GM18508 (cell line): ENCODE results near the gene WDR6.

ENCODE experiments used
- ATAC-seq: cut with Tn5 transposase; IDR thresholded peaks from one replicate; pipeline ENCODE4 v1.9.1; 2021; ENCODE audit warnings: moderate number of reproducible peaks; ENCODE audit not compliant: insufficient read depth, unreplicated experiment

The WDR6 gene

GRCh38 chr3:49013738-49014660, 6.8 kb downstream of the WDR6 start:
- no peak for ATAC-seq

DNA sequence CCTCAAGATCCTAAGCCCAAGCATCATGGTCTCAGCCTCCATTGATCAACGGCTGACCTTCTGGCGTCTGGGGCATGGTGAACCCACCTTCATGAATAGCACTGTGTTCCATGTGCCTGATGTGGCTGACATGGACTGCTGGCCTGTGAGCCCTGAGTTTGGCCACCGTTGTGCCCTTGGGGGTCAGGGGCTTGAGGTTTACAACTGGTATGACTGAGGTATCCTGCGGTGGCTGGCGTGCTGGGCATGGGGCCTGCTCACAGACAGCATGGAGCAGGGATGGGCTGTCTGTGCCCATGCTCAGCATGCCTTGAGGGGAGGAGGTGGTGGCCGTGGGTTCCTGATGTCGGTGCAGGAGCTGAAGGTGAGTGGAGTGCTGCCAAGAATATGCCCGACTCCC, 7.9 kb downstream of the WDR6 start:
- ATAC-seq: no peak

DNA sequence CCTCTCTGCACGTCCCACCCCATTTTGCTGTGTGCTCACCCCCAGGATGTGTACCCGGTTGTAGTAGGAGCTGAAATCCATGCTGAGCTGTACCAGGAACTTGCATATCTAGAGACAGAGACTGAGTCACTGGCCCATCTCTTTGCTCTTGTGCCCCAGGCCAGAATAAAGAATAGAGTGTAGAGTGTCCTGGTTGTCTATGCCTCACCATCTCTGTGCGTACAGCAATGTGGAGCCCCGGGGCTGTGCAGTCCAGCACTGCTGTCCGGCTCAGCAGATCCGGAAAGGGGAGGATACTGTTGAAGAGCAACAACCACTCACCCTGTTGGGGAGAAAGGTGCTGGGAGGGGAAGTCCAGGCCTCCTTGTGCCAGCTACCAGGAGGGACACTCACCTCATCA, 8.6 kb downstream of the WDR6 start:
- no peak for ATAC-seq

GRCh38 chr3:49016414-49017228, 9.4 kb downstream of the WDR6 start:
- ATAC-seq: no peak

GRCh38 chr3:49017229-49017970, 10.2 kb downstream of the WDR6 start:
- no peak for ATAC-seq

- ATAC-seq: no peak
Observed at GRCh38 chr3:49017971-49018706, 10.9 kb downstream of the WDR6 start, which contains the start of gene DALRD3. TSS of gene DALRD3 (minus strand) at chr3:49018580. CDS start at chr3:49018564, 16 bp downstream.

DNA sequence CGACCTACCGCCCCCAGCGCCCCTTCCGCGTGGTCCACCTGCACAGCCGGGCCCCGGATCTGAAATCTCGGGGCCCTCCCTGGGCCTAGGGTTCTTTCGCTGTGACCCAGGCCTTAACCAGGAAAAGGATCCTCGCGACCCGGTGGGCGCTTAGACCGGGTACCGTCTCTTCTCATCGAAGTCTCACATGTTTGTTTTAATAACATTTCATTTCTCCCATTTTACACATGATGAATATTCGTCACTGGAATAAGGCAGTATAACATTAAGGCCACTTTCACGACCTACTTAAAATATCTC, 11.5 kb downstream of the WDR6 start:
- no peak for ATAC-seq

GRCh38 chr3:49019941-49020329, 12.7 kb downstream of the WDR6 start:
- ATAC-seq: no peak

- no peak for ATAC-seq
Observed at GRCh38 chr3:49020330-49021212, 13.4 kb downstream of the WDR6 start.

DNA sequence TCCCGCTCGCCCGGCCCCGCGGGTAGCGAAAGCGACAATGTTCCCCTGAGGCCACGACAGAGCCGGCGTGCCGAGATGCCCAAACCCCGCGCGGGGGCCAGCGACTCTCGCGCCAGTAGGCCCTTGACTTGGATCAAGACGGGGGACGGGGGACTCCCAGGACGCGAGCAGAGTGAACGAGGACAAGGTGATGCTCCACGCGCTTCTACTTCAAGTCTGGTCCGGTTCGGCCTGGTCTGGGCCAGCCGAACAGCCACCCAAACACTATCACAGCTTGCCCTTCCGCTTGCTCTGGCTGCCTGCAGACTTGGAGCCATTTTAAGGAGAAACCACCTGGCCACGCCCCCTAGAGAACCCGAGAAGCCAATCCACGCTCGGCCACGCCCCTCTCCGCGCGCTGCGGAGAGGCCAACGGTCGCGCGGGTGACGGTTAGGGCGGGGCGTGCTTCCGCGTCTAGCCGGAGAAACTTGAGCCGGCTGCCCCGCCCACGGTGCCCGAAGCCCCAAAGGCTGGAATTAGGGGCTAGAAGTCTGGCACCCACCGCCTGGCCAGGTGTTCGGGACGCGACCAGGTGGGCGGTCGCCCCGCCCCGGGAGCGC, 14.1 kb downstream of the WDR6 start:
- ATAC-seq: peak; percentile 24

GRCh38 chr3:49021813-49022687, 14.9 kb downstream of the WDR6 start, which contains the start of gene NDUFAF3:
TSS of gene NDUFAF3 (plus strand) at chr3:49022121. CDS start at chr3:49022145, 24 bp downstream.
- peak; percentile 49 for ATAC-seq

DNA sequence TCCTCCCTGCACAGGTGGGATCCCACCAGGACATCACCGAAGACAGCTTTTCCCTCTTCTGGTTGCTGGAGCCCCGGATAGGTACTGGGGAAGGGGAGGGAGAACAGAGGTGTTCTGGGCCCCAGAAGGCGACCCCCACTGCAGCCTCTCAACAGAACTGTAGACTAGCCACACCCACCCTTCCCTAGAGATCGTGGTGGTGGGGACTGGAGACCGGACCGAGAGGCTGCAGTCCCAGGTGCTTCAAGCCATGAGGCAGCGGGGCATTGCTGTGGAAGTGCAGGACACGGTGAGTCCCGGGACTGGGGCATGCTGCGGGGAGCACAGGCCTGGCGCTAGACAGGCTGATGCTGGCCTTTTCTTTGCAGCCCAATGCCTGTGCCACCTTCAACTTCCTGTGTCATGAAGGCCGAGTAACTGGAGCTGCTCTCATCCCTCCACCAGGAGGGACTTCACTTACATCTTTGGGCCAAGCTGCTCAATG, 15.5 kb downstream of the WDR6 start:
- no peak for ATAC-seq

DNA sequence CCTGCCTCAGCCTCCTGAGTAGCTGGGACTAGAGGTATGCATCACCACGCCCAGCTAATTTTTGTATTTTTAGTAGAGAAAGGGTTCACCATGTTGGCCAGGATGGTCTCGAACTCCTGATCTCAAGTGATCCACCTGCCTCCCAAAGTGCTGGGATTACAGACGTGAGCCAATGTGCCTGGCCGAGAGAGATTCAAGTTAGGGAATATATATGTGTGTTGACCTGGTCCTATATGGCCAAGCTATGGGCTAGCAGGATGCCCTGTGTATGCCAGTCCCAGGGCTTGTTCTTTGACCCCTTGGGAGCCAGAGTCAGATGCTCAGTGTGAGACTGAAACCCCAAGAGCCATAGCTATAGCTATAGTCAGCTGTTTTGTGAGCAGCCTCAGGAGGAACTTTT, 16.6 kb downstream of the WDR6 start:
- no peak for ATAC-seq

GRCh38 chr3:49024449-49024848, 17.3 kb downstream of the WDR6 start:
- no peak for ATAC-seq

DNA sequence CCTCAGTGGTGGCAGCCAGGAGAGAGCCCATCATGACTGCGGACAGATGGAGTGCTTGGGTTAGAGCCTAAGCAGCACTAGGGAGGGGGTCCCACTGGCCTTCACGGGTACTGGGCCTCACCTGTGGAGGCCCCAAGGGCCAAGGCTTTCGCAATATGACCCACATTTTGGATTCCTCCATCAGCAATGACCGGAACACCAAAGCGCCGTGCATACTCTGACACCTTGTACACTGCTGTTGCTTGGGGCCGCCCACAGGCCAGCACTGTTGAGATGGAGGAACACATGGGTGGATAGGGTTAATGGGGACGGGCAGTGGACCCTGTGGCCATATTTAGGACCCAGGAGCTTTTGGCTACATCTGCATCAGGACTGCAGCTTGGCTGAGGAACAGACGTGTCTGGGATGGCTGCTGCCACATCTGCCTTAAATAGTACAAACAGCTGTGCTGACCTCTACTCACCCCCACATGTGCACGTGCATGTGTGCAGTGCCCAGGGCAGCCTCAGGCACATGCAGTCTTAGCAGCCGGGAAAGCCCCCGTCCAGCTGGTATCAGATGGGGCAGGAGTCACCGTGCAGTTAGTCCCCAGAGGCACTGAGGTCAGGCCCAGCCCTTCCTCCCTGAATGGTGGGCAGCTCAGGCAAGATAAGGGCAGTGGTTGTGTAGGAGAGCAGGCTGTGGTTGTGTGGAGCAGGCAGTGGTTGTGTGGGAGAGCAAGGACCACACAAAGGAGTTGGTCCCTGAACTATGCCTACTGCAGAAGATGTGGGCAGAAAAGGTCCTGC, 18.0 kb downstream of the WDR6 start:
- ATAC-seq: no peak

DNA sequence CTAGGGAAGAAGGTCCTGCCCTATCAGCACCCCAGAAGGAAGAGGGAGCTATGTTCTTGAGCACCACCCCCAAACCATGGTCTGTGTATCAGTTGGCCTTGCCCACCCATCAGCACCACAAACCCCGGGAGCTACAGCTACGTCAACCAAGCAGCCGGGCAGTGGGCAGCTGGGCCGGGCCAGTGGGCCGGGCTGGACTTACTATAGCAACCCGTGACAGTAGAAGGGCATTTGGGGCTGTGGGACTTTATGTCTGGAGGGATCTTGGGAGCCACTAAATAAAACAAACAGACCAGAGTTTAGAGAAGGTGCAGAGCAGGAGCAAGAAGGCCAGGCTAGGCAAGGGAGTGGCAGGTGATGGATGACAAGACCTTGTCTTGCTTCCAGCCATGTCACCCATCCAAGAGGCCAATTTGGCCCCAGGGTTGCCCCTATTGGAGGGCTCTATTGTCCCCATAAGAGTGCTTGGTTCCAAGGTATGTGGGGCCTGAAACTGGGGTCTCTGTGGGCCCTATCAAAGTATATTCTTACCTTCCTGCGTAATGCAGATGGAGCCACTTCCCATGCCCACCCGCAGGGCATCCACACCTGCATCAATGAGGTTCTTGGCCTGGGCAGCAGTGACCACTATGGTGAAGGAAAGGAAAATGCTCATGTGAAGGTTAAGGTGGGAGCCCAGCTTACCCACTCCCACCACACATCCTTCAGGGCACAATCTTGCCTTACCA, 18.8 kb downstream of the WDR6 start:
- ATAC-seq: no peak
